Stomach smooth muscle (tissue), 2 donors: ENCODE data around the gene DNMBP.
"Not testable (repeated sequence)": the region's sequence is repeated elsewhere in the genome, so short reads cannot be mapped to it uniquely, and the experiment has no call there.

ENCODE experiments used
- H3K27ac ChIP-seq: one replicate; pipeline ENCODE4 v1.7.0; 2013; ENCODE audit warnings: mild to moderate bottlenecking, low read length, inconsistent platforms
- H3K27me3 ChIP-seq, 2 donors: one replicate each; pipeline ENCODE4 v1.7.0; 2013; ENCODE audit warnings: low read length in 2 of 2; ENCODE audit not compliant: insufficient read depth in 2 of 2, control insufficient read depth in 1 of 2
- H3K36me3 ChIP-seq, 2 donors: one replicate each; pipeline ENCODE4 v1.7.0; 2013; ENCODE audit warnings: low read length in 2 of 2; ENCODE audit not compliant: control insufficient read depth in 2 of 2, insufficient read depth in 2 of 2
- H3K4me1 ChIP-seq: one replicate; pipeline ENCODE4 v1.7.0; 2013; ENCODE audit warnings: low read length; ENCODE audit not compliant: control insufficient read depth, insufficient read depth
- H3K4me3 ChIP-seq, 2 donors: one replicate each; pipeline ENCODE4 v1.7.0; 2013; ENCODE audit warnings: low read length in 2 of 2
- H3K9ac ChIP-seq, 2 donors: one replicate each; pipeline ENCODE4 v1.7.0; 2013; ENCODE audit warnings: low read length in 2 of 2, mild to moderate bottlenecking in 1 of 2
- H3K9me3 ChIP-seq, 2 donors: one replicate each; pipeline ENCODE4 v1.7.0; 2013; ENCODE audit warnings: low read length in 2 of 2; ENCODE audit not compliant: control insufficient read depth in 2 of 2
- donor health status: healthy.
- donor health status: Pancreatic carcinoma.

The DNMBP gene

DNA sequence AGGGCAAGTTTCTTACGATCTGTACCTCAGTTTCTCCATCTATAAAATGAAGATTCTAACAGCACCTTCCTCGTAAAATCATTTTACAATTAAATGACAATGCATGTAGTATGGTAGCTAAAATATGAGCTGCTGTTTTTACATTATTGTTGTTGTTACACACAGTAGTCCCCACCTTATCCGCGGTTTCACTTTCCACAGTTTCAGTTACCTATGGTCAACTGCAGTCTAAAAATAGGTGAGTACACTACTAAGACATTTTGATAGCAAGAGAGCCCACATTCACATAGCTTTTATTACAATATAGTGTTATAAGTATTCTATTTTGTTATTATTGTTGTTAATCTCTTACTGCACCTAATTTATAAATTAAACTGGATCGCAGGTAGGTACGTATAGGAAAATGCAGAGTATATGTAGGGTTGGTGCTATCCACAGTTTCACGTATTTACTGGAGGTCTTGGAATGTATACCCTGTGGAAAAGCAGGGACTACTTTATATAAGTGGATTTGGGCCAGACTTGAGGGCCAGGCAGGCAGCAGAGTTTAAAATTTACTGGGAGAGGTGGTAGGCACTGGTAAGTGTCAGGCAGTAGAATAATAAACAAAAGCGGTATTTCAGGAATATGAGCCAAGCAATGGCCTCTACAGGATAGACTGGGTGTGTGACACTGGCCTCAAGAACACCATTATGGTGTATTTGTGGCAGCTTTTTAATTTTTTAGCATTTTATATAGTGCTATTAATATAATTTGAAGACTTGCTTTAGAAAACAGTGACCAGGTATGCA, 10.2 kb downstream of the DNMBP start:
- Histone ChIP-seq H3K27me3 (no peaks in the 10 kb centered on the region), H3K27ac (peak overlapping the region; percentile 38), H3K4me3 (peak overlapping the region; percentile 35 to 50), H3K9ac (peak overlapping the region in 1 of 2 donors; percentile 46), H3K9me3 (no peaks in the 10 kb centered on the region), H3K36me3 (no peaks in the 10 kb centered on the region), H3K4me1 (peaks cover 28% of the 10 kb centered on the region)

DNA sequence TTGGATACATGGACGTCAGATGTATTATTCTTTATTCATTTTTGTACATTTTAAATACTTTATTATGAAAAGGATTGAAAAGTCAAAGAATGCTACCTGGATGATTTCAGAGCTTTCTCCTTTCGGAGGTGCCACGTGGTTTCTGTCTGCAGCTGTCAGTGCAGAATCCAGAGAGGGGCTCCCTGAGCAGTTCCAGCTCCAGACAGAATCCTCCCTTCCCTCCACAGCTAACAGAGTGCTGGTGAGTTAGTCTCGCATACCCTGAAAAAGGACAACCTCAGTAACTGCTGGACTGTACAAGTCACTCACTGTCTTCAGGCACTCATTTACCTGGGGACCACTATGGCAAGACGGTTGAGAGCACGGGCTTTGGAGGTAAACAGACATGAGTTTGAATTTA, 10.9 kb downstream of the DNMBP start:
- peak overlapping the region; percentile 35 to 50 for H3K4me3 ChIP-seq
- H3K27me3 ChIP-seq: no peaks in the 10 kb centered on the region
- no peaks in the 10 kb centered on the region for H3K36me3 ChIP-seq
- H3K27ac ChIP-seq: no peak overlapping the region
- no peaks in the 10 kb centered on the region for H3K9me3 ChIP-seq
- peak overlapping the region in 1 of 2 donors; percentile 43 for H3K9ac ChIP-seq
- H3K4me1 ChIP-seq: peaks cover 33% of the 10 kb centered on the region

- Histone ChIP-seq H3K9ac (peak overlapping the region in 1 of 2 donors; percentile 40), H3K4me1 (peaks cover 32% of the 10 kb centered on the region), H3K27ac (no peak overlapping the region), H3K9me3 (no peaks in the 10 kb centered on the region), H3K27me3 (no peaks in the 10 kb centered on the region), H3K4me3 (peak overlapping the region in 1 of 2 donors; percentile 40), H3K36me3 (no peaks in the 10 kb centered on the region)
These were observed 12.8 kb downstream of the DNMBP start for GRCh38 chr10:99996671-99997648.

DNA sequence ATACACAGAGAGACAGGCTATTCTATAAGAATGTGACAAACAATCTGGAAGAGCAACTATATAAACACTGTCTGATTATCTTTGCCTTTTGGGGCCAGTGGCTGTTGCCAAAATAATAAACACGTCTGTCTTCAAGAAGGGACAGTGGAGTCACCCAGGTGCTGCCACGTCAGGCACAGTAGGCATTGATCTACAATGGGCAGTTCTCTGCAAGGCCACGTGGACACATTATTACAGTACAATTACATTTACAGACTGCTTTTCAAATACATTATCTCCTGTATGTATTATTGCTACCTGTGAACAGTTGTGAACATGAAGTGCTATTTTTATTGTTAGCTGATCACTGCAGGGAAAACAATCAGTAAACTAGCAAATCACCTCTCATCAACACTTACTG, 14.0 kb downstream of the DNMBP start:
- no peaks in the 10 kb centered on the region for H3K27me3 ChIP-seq
- no peaks in the 10 kb centered on the region for H3K36me3 ChIP-seq
- H3K27ac ChIP-seq: no peak overlapping the region
- no peak overlapping the region for H3K9ac ChIP-seq
- no peak overlapping the region for H3K4me3 ChIP-seq
- no peaks in the 10 kb centered on the region for H3K9me3 ChIP-seq
- peaks cover 29% of the 10 kb centered on the region for H3K4me1 ChIP-seq

DNA sequence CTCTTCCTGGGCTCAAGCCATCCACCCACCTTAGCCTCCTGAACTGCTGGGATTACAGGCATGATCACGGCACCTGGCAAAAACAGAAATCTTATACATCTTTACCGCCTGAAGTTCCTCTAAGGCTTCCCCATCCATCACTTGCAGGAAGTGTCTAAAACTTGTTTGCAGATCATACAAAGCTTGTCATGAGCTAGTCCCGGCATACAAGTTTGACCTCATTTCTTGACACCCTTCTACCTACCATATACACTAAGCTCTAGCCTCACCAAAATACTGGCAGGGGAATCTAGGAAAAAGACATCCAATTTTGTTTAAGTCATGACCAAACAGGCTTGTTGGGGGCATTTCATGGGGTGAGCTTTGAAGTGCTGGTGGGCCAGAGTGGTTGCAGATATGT, 14.5 kb downstream of the DNMBP start:
- Histone ChIP-seq H3K4me1 (peaks cover 25% of the 10 kb centered on the region), H3K9me3 (no peaks in the 10 kb centered on the region), H3K27ac (no peak overlapping the region)

GRCh38 chr10:99994801-99995200, 14.9 kb downstream of the DNMBP start:
- Histone ChIP-seq H3K9me3 (no peaks in the 10 kb centered on the region), H3K36me3 (no peaks in the 10 kb centered on the region), H3K4me1 (peaks cover 20% of the 10 kb centered on the region), H3K27me3 (no peaks in the 10 kb centered on the region), H3K27ac (no peak overlapping the region), H3K9ac (no peak overlapping the region), H3K4me3 (peak overlapping the region in 1 of 2 donors; percentile 35)

More for the DNA sequence above, 14.5 kb downstream of the DNMBP start:
- Histone ChIP-seq H3K9ac (no peak overlapping the region), H3K4me3 (no peak overlapping the region), H3K27me3 (no peaks in the 10 kb centered on the region), H3K36me3 (no peaks in the 10 kb centered on the region)

DNA sequence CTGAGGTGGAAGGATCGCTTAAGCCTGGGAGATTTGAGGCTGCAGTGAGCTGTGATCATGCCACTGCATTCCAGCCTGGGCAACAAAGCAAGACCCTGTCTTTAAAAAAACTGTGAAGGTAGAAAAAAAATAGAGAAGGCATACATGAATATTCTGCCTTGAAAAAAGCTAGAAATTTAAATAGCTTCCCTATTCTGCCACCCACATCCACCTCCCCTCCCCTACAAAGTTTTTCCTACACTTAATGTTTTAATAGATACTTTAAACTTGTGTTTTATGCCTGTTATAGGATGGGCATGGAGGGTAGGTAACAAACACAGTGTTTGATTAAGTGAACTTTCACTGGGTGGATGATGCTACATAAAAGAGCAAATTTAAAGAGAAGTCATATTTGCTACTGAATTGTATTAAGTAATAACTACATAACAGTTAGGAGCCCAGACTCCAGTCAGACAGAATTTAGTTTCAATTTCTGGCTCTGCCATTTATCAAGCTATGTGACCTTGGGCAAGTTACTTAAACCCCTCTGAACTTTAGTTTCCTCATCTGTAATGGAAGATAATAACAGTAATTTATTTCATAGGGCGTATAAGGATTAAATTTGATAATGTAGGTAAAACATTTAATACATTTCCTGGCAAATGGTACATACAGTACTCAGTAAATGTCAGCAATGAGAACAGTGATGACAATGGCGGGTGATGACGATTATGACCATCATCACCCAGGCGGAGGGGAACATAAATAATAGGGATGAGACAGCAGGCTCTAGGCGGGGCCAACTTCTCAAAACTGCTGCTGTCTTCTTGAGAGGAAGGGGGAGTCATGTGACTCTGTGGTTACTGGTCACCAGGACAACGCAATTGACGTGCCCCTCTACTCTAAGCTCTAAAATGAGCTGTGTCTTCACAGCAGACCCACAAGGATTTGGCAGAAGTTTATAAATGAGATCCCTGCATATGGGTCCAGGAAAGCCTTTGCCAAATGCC, 15.8 kb downstream of the DNMBP start:
- Histone ChIP-seq H3K27me3 (no peaks in the 10 kb centered on the region), H3K4me1 (peaks cover 19% of the 10 kb centered on the region), H3K27ac (no peak overlapping the region), H3K9me3 (no peaks in the 10 kb centered on the region), H3K4me3 (peak overlapping the region in 1 of 2 donors; percentile 35), H3K36me3 (no peaks in the 10 kb centered on the region), H3K9ac (no peak overlapping the region)

GRCh38 chr10:99985637-99986036, 24.1 kb downstream of the DNMBP start:
- not testable (repeated sequence) for H3K9me3 ChIP-seq, H3K36me3 ChIP-seq, H3K9ac ChIP-seq, H3K4me3 ChIP-seq, H3K27me3 ChIP-seq, H3K27ac ChIP-seq
- peaks cover 20% of the 10 kb centered on the region for H3K4me1 ChIP-seq

- Histone ChIP-seq H3K9ac (no peak overlapping the region), H3K27ac (no peak overlapping the region), H3K4me3 (no peak overlapping the region), H3K9me3 (no peaks in the 10 kb centered on the region), H3K36me3 (no peaks in the 10 kb centered on the region), H3K4me1 (peaks cover 24% of the 10 kb centered on the region), H3K27me3 (no peaks in the 10 kb centered on the region)
These were observed 25.3 kb downstream of the DNMBP start for GRCh38 chr10:99984211-99985034.
